ENCODE data around the gene DIP2C.
"Not testable (repeated sequence)": the region's sequence is repeated elsewhere in the genome, so short reads cannot be mapped to it uniquely, and the experiment has no call there.

Gene DIP2C

GRCh38 chr10:348456-348855, 341.0 kb downstream of the DIP2C start:
- no peak overlapping the region for H3K9ac ChIP-seq (ENCODE audit: low read length in 2 of 2)
- no peaks in the 10 kb centered on the region for H3K27me3 ChIP-seq (ENCODE audit: control insufficient read depth in 1 of 2, insufficient read depth in 2 of 2, low read length in 2 of 2)
- H3K4me3 ChIP-seq (ENCODE audit: low read length in 2 of 2) = no peak overlapping the region
- no peak overlapping the region for H3K27ac ChIP-seq (ENCODE audit: low read length)
- no peaks in the 10 kb centered on the region for H3K4me1 ChIP-seq (ENCODE audit: control insufficient read depth, insufficient read depth, low read length)
- peaks cover 32 to 37% of the 10 kb centered on the region in 2 donors for H3K36me3 ChIP-seq (ENCODE audit: control insufficient read depth in 2 of 2, insufficient read depth in 2 of 2, low read length in 2 of 2)
- no peaks in the 10 kb centered on the region for H3K9me3 ChIP-seq (ENCODE audit: control insufficient read depth in 2 of 2, low read length in 2 of 2)

- H3K36me3 ChIP-seq (ENCODE audit: control insufficient read depth in 2 of 2, insufficient read depth in 2 of 2, low read length in 2 of 2) = peaks cover 32 to 37% of the 10 kb centered on the region in 2 donors
Observed at GRCh38 chr10:347774-348173, 341.7 kb downstream of the DIP2C start.

GRCh38 chr10:347190-347589, 342.3 kb downstream of the DIP2C start:
- not testable (repeated sequence) for H3K9me3 ChIP-seq (ENCODE audit: control insufficient read depth in 2 of 2, low read length in 2 of 2)
- peaks cover 27 to 33% of the 10 kb centered on the region in 2 donors for H3K36me3 ChIP-seq (ENCODE audit: control insufficient read depth in 2 of 2, insufficient read depth in 2 of 2, low read length in 2 of 2)

More at GRCh38 chr10:347774-348173, 341.7 kb downstream of the DIP2C start:
- H3K9me3 ChIP-seq (ENCODE audit: control insufficient read depth in 2 of 2, low read length in 2 of 2); H3K4me3 ChIP-seq (ENCODE audit: low read length in 2 of 2); H3K9ac ChIP-seq (ENCODE audit: low read length in 2 of 2); H3K27ac ChIP-seq (ENCODE audit: low read length); H3K27me3 ChIP-seq (ENCODE audit: control insufficient read depth in 1 of 2, insufficient read depth in 2 of 2, low read length in 2 of 2); H3K4me1 ChIP-seq (ENCODE audit: control insufficient read depth, insufficient read depth, low read length): not testable (repeated sequence)

GRCh38 chr10:344582-345200, 344.8 kb downstream of the DIP2C start:
- peaks cover 32 to 45% of the 10 kb centered on the region in 2 donors for H3K36me3 ChIP-seq (ENCODE audit: control insufficient read depth in 2 of 2, insufficient read depth in 2 of 2, low read length in 2 of 2)

More at GRCh38 chr10:347190-347589, 342.3 kb downstream of the DIP2C start:
- not testable (repeated sequence) for H3K4me1 ChIP-seq (ENCODE audit: control insufficient read depth, insufficient read depth, low read length); H3K9ac ChIP-seq (ENCODE audit: low read length in 2 of 2); H3K4me3 ChIP-seq (ENCODE audit: low read length in 2 of 2); H3K27ac ChIP-seq (ENCODE audit: low read length); H3K27me3 ChIP-seq (ENCODE audit: control insufficient read depth in 1 of 2, insufficient read depth in 2 of 2, low read length in 2 of 2)

GRCh38 chr10:343231-344220, 345.9 kb downstream of the DIP2C start:
- Histone ChIP-seq H3K27ac (ENCODE audit: low read length) (no peak overlapping the region), H3K27me3 (ENCODE audit: control insufficient read depth in 1 of 2, insufficient read depth in 2 of 2, low read length in 2 of 2) (no peaks in the 10 kb centered on the region), H3K9me3 (ENCODE audit: control insufficient read depth in 2 of 2, low read length in 2 of 2) (no peaks in the 10 kb centered on the region), H3K4me1 (ENCODE audit: control insufficient read depth, insufficient read depth, low read length) (peaks cover 3% of the 10 kb centered on the region), H3K4me3 (ENCODE audit: low read length in 2 of 2) (no peak overlapping the region), H3K9ac (ENCODE audit: low read length in 2 of 2) (no peak overlapping the region), H3K36me3 (ENCODE audit: control insufficient read depth in 2 of 2, insufficient read depth in 2 of 2, low read length in 2 of 2) (peaks cover 32 to 41% of the 10 kb centered on the region in 2 donors)

More at GRCh38 chr10:344582-345200, 344.8 kb downstream of the DIP2C start:
- H3K9me3 ChIP-seq (ENCODE audit: control insufficient read depth in 2 of 2, low read length in 2 of 2) = no peaks in the 10 kb centered on the region
- no peaks in the 10 kb centered on the region for H3K4me1 ChIP-seq (ENCODE audit: control insufficient read depth, insufficient read depth, low read length)
- no peak overlapping the region for H3K4me3 ChIP-seq (ENCODE audit: low read length in 2 of 2)
- no peak overlapping the region for H3K9ac ChIP-seq (ENCODE audit: low read length in 2 of 2)
- no peak overlapping the region for H3K27ac ChIP-seq (ENCODE audit: low read length)
- H3K27me3 ChIP-seq (ENCODE audit: control insufficient read depth in 1 of 2, insufficient read depth in 2 of 2, low read length in 2 of 2) = no peaks in the 10 kb centered on the region

GRCh38 chr10:341081-341740, 348.3 kb downstream of the DIP2C start:
- H3K4me3 ChIP-seq (ENCODE audit: low read length in 2 of 2) = no peak overlapping the region
- H3K36me3 ChIP-seq (ENCODE audit: control insufficient read depth in 2 of 2, insufficient read depth in 2 of 2, low read length in 2 of 2) = peaks cover 37 to 47% of the 10 kb centered on the region in 2 donors
- no peaks in the 10 kb centered on the region for H3K27me3 ChIP-seq (ENCODE audit: control insufficient read depth in 1 of 2, insufficient read depth in 2 of 2, low read length in 2 of 2)
- peaks cover 5% of the 10 kb centered on the region for H3K4me1 ChIP-seq (ENCODE audit: control insufficient read depth, insufficient read depth, low read length)
- H3K9me3 ChIP-seq (ENCODE audit: control insufficient read depth in 2 of 2, low read length in 2 of 2) = no peaks in the 10 kb centered on the region
- H3K27ac ChIP-seq (ENCODE audit: low read length) = no peak overlapping the region
- no peak overlapping the region for H3K9ac ChIP-seq (ENCODE audit: low read length in 2 of 2)

GRCh38 chr10:340646-341045, 348.8 kb downstream of the DIP2C start:
- H3K4me3 ChIP-seq (ENCODE audit: low read length in 2 of 2) = no peak overlapping the region
- peaks cover 39 to 49% of the 10 kb centered on the region in 2 donors for H3K36me3 ChIP-seq (ENCODE audit: control insufficient read depth in 2 of 2, insufficient read depth in 2 of 2, low read length in 2 of 2)
- no peak overlapping the region for H3K27ac ChIP-seq (ENCODE audit: low read length)
- no peaks in the 10 kb centered on the region for H3K9me3 ChIP-seq (ENCODE audit: control insufficient read depth in 2 of 2, low read length in 2 of 2)
- no peak overlapping the region for H3K9ac ChIP-seq (ENCODE audit: low read length in 2 of 2)
- no peaks in the 10 kb centered on the region for H3K27me3 ChIP-seq (ENCODE audit: control insufficient read depth in 1 of 2, insufficient read depth in 2 of 2, low read length in 2 of 2)
- H3K4me1 ChIP-seq (ENCODE audit: control insufficient read depth, insufficient read depth, low read length) = peaks cover 5% of the 10 kb centered on the region

- Histone ChIP-seq H3K4me3 (ENCODE audit: low read length in 2 of 2) (no peak overlapping the region), H3K9me3 (ENCODE audit: control insufficient read depth in 2 of 2, low read length in 2 of 2) (no peaks in the 10 kb centered on the region), H3K27me3 (ENCODE audit: control insufficient read depth in 1 of 2, insufficient read depth in 2 of 2, low read length in 2 of 2) (no peaks in the 10 kb centered on the region), H3K9ac (ENCODE audit: low read length in 2 of 2) (no peak overlapping the region), H3K36me3 (ENCODE audit: control insufficient read depth in 2 of 2, insufficient read depth in 2 of 2, low read length in 2 of 2) (peaks cover 43 to 44% of the 10 kb centered on the region in 2 donors), H3K27ac (ENCODE audit: low read length) (no peak overlapping the region), H3K4me1 (ENCODE audit: control insufficient read depth, insufficient read depth, low read length) (peaks cover 5% of the 10 kb centered on the region)
Observed at GRCh38 chr10:339038-339391, 350.5 kb downstream of the DIP2C start.

GRCh38 chr10:338171-339037, 351.1 kb downstream of the DIP2C start:
- H3K9ac ChIP-seq (ENCODE audit: low read length in 2 of 2) = no peak overlapping the region
- H3K4me3 ChIP-seq (ENCODE audit: low read length in 2 of 2) = no peak overlapping the region
- peaks cover 5% of the 10 kb centered on the region for H3K4me1 ChIP-seq (ENCODE audit: control insufficient read depth, insufficient read depth, low read length)
- no peaks in the 10 kb centered on the region for H3K9me3 ChIP-seq (ENCODE audit: control insufficient read depth in 2 of 2, low read length in 2 of 2)
- H3K27ac ChIP-seq (ENCODE audit: low read length) = no peak overlapping the region
- peaks cover 38 to 40% of the 10 kb centered on the region in 2 donors for H3K36me3 ChIP-seq (ENCODE audit: control insufficient read depth in 2 of 2, insufficient read depth in 2 of 2, low read length in 2 of 2)
- no peaks in the 10 kb centered on the region for H3K27me3 ChIP-seq (ENCODE audit: control insufficient read depth in 1 of 2, insufficient read depth in 2 of 2, low read length in 2 of 2)

- H3K36me3 ChIP-seq (ENCODE audit: control insufficient read depth in 2 of 2, insufficient read depth in 2 of 2, low read length in 2 of 2) = peaks cover 33 to 35% of the 10 kb centered on the region in 2 donors
- no peaks in the 10 kb centered on the region for H3K9me3 ChIP-seq (ENCODE audit: control insufficient read depth in 2 of 2, low read length in 2 of 2)
- H3K27me3 ChIP-seq (ENCODE audit: control insufficient read depth in 1 of 2, insufficient read depth in 2 of 2, low read length in 2 of 2) = no peaks in the 10 kb centered on the region
- no peak overlapping the region for H3K9ac ChIP-seq (ENCODE audit: low read length in 2 of 2)
- H3K4me1 ChIP-seq (ENCODE audit: control insufficient read depth, insufficient read depth, low read length) = peaks cover 5% of the 10 kb centered on the region
- H3K27ac ChIP-seq (ENCODE audit: low read length) = no peak overlapping the region
- H3K4me3 ChIP-seq (ENCODE audit: low read length in 2 of 2) = no peak overlapping the region
Observed at GRCh38 chr10:336247-336646, 353.2 kb downstream of the DIP2C start.
